Frontal cortex (tissue), 4 donors: ENCODE results near the gene CLMN. TPM values are rescaled to one million over a fixed set of nuclear protein-coding genes. Genes with fewer than 3 reads are reported as not detected.
"Not testable (repeated sequence)": the region's sequence is repeated elsewhere in the genome, so short reads cannot be mapped to it uniquely, and the experiment has no call there.

Experiments
- DNase-seq, 2 donors: peaks; one replicate each; pipeline ENCODE4 v3.0.0; 2012; ENCODE audit warnings: low spot score in 2 of 2
- FAIRE-seq: peaks from 2 replicates; lab custom pipeline; 2012; peaks lifted over from hg19 to GRCh38; lab: Jason Lieb, UNC
- total RNA-seq: library from RNA; depleted of rRNA; stranded (reverse); fragments of >200 nt; gene quantifications from one replicate; pipeline ENCODE4 v1.2.3, GENCODE V29; 2014
- donor health status: control.
- donor health status: control.
- donor health status: control.

CLMN gene
- total RNA-seq, 1 donor from 2014 or later = 0.82 TPM

GRCh38 chr14:95188380-95188779, 131.3 kb downstream of the CLMN start:
- DNase-seq (no peak), FAIRE-seq (no peak)

- DNase-seq (no peak), FAIRE-seq (no peak)
Observed at GRCh38 chr14:95185767-95186392, 133.8 kb downstream of the CLMN start.

GRCh38 chr14:95185033-95185766, 134.5 kb downstream of the CLMN start:
- no peak for DNase-seq
- no peak for FAIRE-seq

GRCh38 chr14:95184413-95184790, 135.3 kb downstream of the CLMN start:
- FAIRE-seq = no peak

GRCh38 chr14:95183532-95184412, 135.9 kb downstream of the CLMN start:
- no peak for FAIRE-seq

More at GRCh38 chr14:95184413-95184790, 135.3 kb downstream of the CLMN start:
- no peak for DNase-seq

GRCh38 chr14:95183082-95183481, 136.6 kb downstream of the CLMN start:
- DNase-seq (no peak), FAIRE-seq (no peak)

More at GRCh38 chr14:95183532-95184412, 135.9 kb downstream of the CLMN start:
- DNase-seq = no peak

GRCh38 chr14:95182379-95182778, 137.3 kb downstream of the CLMN start:
- DNase-seq = no peak
- no peak for FAIRE-seq

GRCh38 chr14:95180966-95181741, 138.6 kb downstream of the CLMN start:
- FAIRE-seq = no peak
- DNase-seq = no peak

GRCh38 chr14:95175670-95176069, 144.0 kb downstream of the CLMN start:
- FAIRE-seq, DNase-seq: not testable (repeated sequence)

- no peak for FAIRE-seq
- no peak for DNase-seq
Observed at GRCh38 chr14:95174184-95174792, 145.4 kb downstream of the CLMN start.

GRCh38 chr14:95173518-95173917, 146.2 kb downstream of the CLMN start:
- no peak for DNase-seq
- FAIRE-seq = no peak

GRCh38 chr14:95167177-95167576, 152.5 kb downstream of the CLMN start:
- FAIRE-seq (no peak), DNase-seq (no peak)

GRCh38 chr14:95165517-95165916, 154.2 kb downstream of the CLMN start:
- no peak for FAIRE-seq
- no peak for DNase-seq

GRCh38 chr14:95164506-95164905, 155.2 kb downstream of the CLMN start:
- no peak for FAIRE-seq
- DNase-seq = no peak

- FAIRE-seq (no peak), DNase-seq (no peak)
Observed at GRCh38 chr14:95163666-95164065, 156.0 kb downstream of the CLMN start.

- DNase-seq = no peak
- FAIRE-seq = no peak
Observed at GRCh38 chr14:95163132-95163531, 156.6 kb downstream of the CLMN start.

GRCh38 chr14:95162641-95163040, 157.1 kb downstream of the CLMN start:
- DNase-seq = no peak
- no peak for FAIRE-seq

GRCh38 chr14:95157327-95158189, 162.2 kb downstream of the CLMN start, which contains the start of gene DICER1:
Gene DICER1 (minus strand): TSS chr14:95157529. CDS start chr14:95133458, 24,071 bp downstream.
- FAIRE-seq = no peak

GRCh38 chr14:95157048-95157326, 162.7 kb downstream of the CLMN start:
- no peak for DNase-seq
- no peak for FAIRE-seq

More at GRCh38 chr14:95157327-95158189, 162.2 kb downstream of the CLMN start, which contains the start of gene DICER1:
- peak; percentile 97 to 98 for DNase-seq
